Measurements from ENCODE around the gene ELP2. TPM values are rescaled to one million over a fixed set of nuclear protein-coding genes. Genes with fewer than 3 reads are reported as not detected.
"Not testable (repeated sequence)": the region's sequence is repeated elsewhere in the genome, so short reads cannot be mapped to it uniquely, and the experiment has no call there.

The ELP2 gene
- total and polyA plus RNA-seq, 9 of the 15 experiments (the other 6 are each of a cell fraction or from before 2014, with no cell fraction given) = 76.8 to 192 (median 140) TPM

- TF ChIP-seq, protein P1, sequence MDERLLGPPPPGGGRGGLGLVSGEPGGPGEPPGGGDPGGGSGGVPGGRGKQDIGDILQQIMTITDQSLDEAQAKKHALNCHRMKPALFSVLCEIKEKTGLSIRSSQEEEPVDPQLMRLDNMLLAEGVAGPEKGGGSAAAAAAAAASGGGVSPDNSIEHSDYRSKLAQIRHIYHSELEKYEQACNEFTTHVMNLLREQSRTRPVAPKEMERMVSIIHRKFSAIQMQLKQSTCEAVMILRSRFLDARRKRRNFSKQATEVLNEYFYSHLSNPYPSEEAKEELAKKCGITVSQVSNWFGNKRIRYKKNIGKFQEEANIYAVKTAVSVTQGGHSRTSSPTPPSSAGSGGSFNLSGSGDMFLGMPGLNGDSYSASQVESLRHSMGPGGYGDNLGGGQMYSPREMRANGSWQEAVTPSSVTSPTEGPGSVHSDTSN (CRISPR knock-in tag; IDR thresholded peaks at IDR 0.05; ENCODE audit: low read depth) = no peak
- TF ChIP-seq, protein P1 (tag; conservative IDR thresholded peaks at IDR 0.05; ENCODE audit: low read depth) = no peak
- TF ChIP-seq, protein P2, sequence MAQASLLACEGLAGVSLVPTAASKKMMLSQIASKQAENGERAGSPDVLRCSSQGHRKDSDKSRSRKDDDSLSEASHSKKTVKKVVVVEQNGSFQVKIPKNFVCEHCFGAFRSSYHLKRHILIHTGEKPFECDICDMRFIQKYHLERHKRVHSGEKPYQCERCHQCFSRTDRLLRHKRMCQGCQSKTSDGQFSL (CRISPR knock-in tag; IDR thresholded peaks at IDR 0.05) = no peak
- TF ChIP-seq, protein P2 (tag; IDR thresholded peaks at IDR 0.05) = no peak
Measured at GRCh38 chr18:36089001-36089400, 40.7 kb upstream of the ELP2 start (continued).

GRCh38 chr18:36092116-36092515 lies 37.6 kb upstream of the ELP2 start:
- DNase-seq (ENCODE audit: extremely low read depth in 1 of 4, low spot score in 3 of 4); intact Hi-C loops (cut with micrococcal nuclease): not testable (repeated sequence)
- in situ Hi-C loops (cut with MboI) = loop anchor here (10.0 kb wide), 1 partner anchor 663 kb away; no protein-coding TSS in a partner anchor

More at GRCh38 chr18:36092116-36092515, 37.6 kb upstream of the ELP2 start:
- FAIRE-seq; H3K9me3 ChIP-seq (replicated peaks; ENCODE audit: control insufficient read depth, insufficient read depth, low read depth, low read length); ATAC-seq; CTCF ChIA-PET (ENCODE audit: low intra/inter-chr PET ratio); H3K4me2 ChIP-seq (ENCODE audit: insufficient read depth, low read length); BruUV-seq (replicated peaks); H2AFZ ChIP-seq (ENCODE audit: low read depth, low read length); H4K20me1 ChIP-seq (replicated peaks; ENCODE audit: control insufficient read depth, insufficient read depth, low read length); H3K36me3 ChIP-seq (ENCODE audit: control insufficient read depth, insufficient read depth, low read length); H3K4me3 ChIP-seq; H3K4me1 ChIP-seq (replicated peaks in 1 of 2; ENCODE audit: control insufficient read depth in 2 of 2, insufficient read depth in 2 of 2, low read length in 2 of 2); H3K79me2 ChIP-seq (ENCODE audit: control insufficient read depth, insufficient read depth, low read length); H3K9ac ChIP-seq (ENCODE audit: insufficient read depth in 1 of 2, low read depth in 2 of 2, low read length in 2 of 2); H3K27ac ChIP-seq (ENCODE audit: extremely low read depth, low read depth, low read length); H3K9me1 ChIP-seq (ENCODE audit: control insufficient read depth, insufficient read depth, low read length): not testable (repeated sequence)
- POLR2A ChIA-PET = interaction anchor here (0.6 to 0.7 kb wide), 2 partner anchors 100 to 201 kb away, joined by 3 read pairs; no protein-coding TSS in a partner anchor
- 2% methylated on average over 5 of the region's 5 CpGs for WGBS (ENCODE audit: insufficient coverage, low coverage, missing lambda C conversion rate)
- H3K27me3 ChIP-seq (ENCODE audit: control insufficient read depth in 2 of 2, insufficient read depth in 2 of 2, low read length in 2 of 2) = peaks cover 5 to 15% of the 10 kb centered on the region in 2 experiments; a peak in 3 of 5 replicates

All from K562 (cell line).